Measurements from ENCODE around the gene LARGE1. TPM values are rescaled to one million over a fixed set of nuclear protein-coding genes. Genes with fewer than 3 reads are reported as not detected.

The LARGE1 gene
- total RNA-seq, 6 experiments from 2014 or later, result 12.2 to 28.3 (median 15.2) TPM

- Histone ChIP-seq H3K4me1 (peaks cover 0 to 50% (median 15%) of the 10 kb centered on the region in 4 donors), H3K27ac (peak overlapping the region; percentile 40 to 92 (median 85)), H3K27me3 (no peaks in the 10 kb centered on the region), H3K36me3 (no peaks in the 10 kb centered on the region), H3K9me3 (no peaks in the 10 kb centered on the region), H3K4me3 (no peak overlapping the region)
- intact Hi-C loops (cut with DNase I), result no loop called here
- TF ChIP-seq POLR2A (IDR thresholded peaks at IDR 0.05), result no peak
- TF ChIP-seq, protein P1, sequence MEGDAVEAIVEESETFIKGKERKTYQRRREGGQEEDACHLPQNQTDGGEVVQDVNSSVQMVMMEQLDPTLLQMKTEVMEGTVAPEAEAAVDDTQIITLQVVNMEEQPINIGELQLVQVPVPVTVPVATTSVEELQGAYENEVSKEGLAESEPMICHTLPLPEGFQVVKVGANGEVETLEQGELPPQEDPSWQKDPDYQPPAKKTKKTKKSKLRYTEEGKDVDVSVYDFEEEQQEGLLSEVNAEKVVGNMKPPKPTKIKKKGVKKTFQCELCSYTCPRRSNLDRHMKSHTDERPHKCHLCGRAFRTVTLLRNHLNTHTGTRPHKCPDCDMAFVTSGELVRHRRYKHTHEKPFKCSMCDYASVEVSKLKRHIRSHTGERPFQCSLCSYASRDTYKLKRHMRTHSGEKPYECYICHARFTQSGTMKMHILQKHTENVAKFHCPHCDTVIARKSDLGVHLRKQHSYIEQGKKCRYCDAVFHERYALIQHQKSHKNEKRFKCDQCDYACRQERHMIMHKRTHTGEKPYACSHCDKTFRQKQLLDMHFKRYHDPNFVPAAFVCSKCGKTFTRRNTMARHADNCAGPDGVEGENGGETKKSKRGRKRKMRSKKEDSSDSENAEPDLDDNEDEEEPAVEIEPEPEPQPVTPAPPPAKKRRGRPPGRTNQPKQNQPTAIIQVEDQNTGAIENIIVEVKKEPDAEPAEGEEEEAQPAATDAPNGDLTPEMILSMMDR (IDR thresholded peaks at IDR 0.05), result no peak
- no peak for DNase-seq
- peak; percentile 74 to 90 (median 78) for ATAC-seq
- 29% methylated on average over 6 of the region's 6 CpGs for WGBS (ENCODE audit: insufficient coverage, low coverage, low lambda C conversion rate, missing lambda C conversion rate)
Observed at GRCh38 chr22:33335611-33336279, 584.5 kb downstream of the LARGE1 start.

DNA sequence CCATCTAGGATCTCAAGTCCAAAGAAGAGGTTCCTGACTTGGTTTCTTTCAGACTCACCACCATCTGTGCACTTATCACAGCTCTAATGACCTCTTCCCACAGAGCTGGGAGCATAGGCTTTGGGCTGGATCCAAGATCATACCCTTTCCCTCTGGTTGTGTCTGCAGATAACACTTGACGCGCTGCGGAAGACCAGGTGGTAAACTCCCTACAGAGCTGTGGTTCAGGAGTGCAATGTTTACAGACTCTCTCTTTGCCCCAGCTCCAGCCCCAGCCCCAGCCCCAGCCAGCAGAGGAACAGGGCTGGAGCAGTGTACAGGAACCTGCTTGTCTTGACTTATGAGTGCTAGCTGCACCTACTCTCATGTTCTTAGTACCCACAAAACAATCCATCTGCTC, 587.7 kb downstream of the LARGE1 start:
- intact Hi-C loops (cut with DNase I), result no loop called here
- WGBS (ENCODE audit: insufficient coverage, low coverage, low lambda C conversion rate, missing lambda C conversion rate), result 26% methylated on average over 3 of the region's 3 CpGs
- peaks cover 0 to 47% (median 15%) of the 10 kb centered on the region in 4 donors for H3K4me1 ChIP-seq

DNA sequence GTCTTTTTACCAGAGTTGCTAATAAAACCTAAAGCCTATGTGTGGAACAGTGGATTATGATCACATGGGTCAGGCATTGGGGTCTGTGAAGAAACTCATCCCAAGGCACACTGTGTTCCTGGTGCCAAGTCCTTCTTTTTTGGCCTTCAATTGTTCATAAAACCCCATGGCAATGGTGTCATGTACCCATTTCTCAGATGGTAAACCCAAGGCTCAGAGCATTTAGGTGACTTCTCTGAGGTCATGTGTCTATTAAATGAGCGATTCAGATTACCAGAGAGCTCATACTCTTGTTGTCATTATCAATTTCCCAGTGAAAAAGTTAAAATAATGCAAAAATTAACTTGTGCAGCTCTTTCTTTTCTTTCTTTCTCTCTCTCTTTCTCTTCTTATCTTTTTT, 589.3 kb downstream of the LARGE1 start:
- no peaks in the 10 kb centered on the region for H3K36me3 ChIP-seq
- ATAC-seq (no peak), DNase-seq (no peak)
- peaks cover 0 to 32% (median 12%) of the 10 kb centered on the region in 4 donors for H3K4me1 ChIP-seq
- WGBS (ENCODE audit: insufficient coverage, low coverage, low lambda C conversion rate, missing lambda C conversion rate), result 100% methylated on average over 1 of the region's 1 CpG
- H3K27me3 ChIP-seq, result no peaks in the 10 kb centered on the region
- intact Hi-C loops (cut with DNase I), result no loop called here
- H3K4me3 ChIP-seq, result no peak overlapping the region
- H3K9me3 ChIP-seq, result no peaks in the 10 kb centered on the region
- TF ChIP-seq POLR2A (IDR thresholded peaks at IDR 0.05), result no peak
- TF ChIP-seq, protein P1 (IDR thresholded peaks at IDR 0.05), result no peak
- H3K27ac ChIP-seq, result no peak overlapping the region

More for the DNA sequence above, 587.7 kb downstream of the LARGE1 start:
- Histone ChIP-seq H3K4me3 (no peak overlapping the region), H3K27ac (peak overlapping the region in 2 of 3 donors; percentile 3 to 60), H3K9me3 (no peaks in the 10 kb centered on the region), H3K36me3 (no peaks in the 10 kb centered on the region), H3K27me3 (no peaks in the 10 kb centered on the region)
- DNase-seq, result peak in 2 of 3 donors; percentile 25 to 65
- peak; percentile 5 to 69 (median 58) for ATAC-seq
- no peak for TF ChIP-seq POLR2A (IDR thresholded peaks at IDR 0.05)
- TF ChIP-seq, protein P1 (IDR thresholded peaks at IDR 0.05), result no peak

DNA sequence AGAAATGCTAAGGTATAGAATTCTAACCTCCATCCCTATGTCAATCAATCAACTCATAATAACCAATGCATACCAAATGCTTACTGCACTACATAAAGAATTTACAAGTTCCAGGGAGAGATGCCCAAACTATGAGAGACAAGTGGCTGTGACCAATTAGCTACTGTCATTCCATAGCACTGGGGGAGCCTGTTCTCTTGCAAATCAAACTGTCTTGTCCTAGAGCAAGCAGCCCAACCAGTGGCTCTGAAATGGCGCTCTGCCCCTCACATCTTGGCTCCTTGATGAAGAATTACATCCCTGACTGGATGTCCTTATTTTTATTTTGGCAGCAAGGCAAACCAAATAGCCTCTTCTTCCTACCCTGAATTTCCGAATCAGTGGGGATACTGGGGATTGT, 589.7 kb downstream of the LARGE1 start:
- Histone ChIP-seq H3K4me3 (no peak overlapping the region), H3K27ac (no peak overlapping the region), H3K4me1 (peaks cover 0 to 29% (median 11%) of the 10 kb centered on the region in 4 donors), H3K27me3 (no peaks in the 10 kb centered on the region), H3K36me3 (no peaks in the 10 kb centered on the region), H3K9me3 (no peaks in the 10 kb centered on the region)
- DNase-seq (no peak), ATAC-seq (no peak)
- intact Hi-C loops (cut with DNase I), result no loop called here
- WGBS (ENCODE audit: insufficient coverage, low coverage, low lambda C conversion rate, missing lambda C conversion rate), result 86% methylated on average over 1 of the region's 2 CpGs
- TF ChIP-seq, protein P1 (IDR thresholded peaks at IDR 0.05), result no peak
- no peak for TF ChIP-seq POLR2A (IDR thresholded peaks at IDR 0.05)
